ENCODE data around the gene NDFIP1. TPM values are rescaled to one million over a fixed set of nuclear protein-coding genes. Genes with fewer than 3 reads are reported as not detected.
"Not testable (repeated sequence)": the region's sequence is repeated elsewhere in the genome, so short reads cannot be mapped to it uniquely, and the experiment has no call there.

NDFIP1 gene
- 80.0 TPM for total RNA-seq

DNA sequence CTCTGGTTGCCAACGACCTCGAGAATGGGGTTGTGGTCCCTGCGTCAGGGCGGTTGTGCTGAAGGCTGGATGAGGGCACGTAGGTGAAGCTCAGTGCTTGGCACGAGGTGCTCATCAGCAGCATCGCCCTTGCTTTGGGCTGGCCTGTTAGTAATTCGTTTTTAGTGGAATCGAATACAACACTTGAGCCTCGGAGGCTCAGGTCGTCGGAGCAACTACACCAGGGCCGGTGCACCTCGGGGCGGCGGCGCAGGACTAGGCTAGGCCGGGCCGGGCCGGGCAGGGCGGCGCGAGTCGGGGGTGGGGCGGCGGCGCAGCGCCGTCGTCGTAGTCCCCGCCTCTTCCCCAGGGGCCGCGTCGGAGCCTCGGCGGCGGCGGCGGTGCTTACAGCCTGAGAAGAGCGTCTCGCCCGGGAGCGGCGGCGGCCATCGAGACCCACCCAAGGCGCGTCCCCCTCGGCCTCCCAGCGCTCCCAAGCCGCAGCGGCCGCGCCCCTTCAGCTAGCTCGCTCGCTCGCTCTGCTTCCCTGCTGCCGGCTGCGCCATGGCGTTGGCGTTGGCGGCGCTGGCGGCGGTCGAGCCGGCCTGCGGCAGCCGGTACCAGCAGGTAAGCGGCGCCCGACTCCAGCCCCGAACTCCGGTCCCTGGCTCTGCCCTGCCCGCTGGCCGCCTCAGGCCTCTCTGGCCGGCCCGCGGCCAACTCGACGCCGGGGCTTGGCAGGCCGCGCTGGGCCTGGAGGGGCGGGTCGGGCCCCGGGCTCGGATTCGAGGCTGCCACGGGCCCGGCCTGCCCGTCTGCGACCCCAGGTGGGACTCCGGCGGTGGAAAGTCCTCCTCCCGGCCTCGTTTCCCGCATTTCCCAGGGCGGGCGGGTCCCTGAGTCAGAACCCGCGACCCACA lies at the start of gene NDFIP1:
NDFIP1 (plus strand) TSS at position 348 of the 899 bp plus-strand sequence; CDS start at position 544, 196 bp downstream.
- DNase-seq (ENCODE audit: low spot score): peak; percentile 85

- no peak for DNase-seq (ENCODE audit: low spot score)
Measured at GRCh38 chr5:142059304-142059940, 49.2 kb upstream of the NDFIP1 start.

- no peak for DNase-seq (ENCODE audit: low spot score)
Measured at GRCh38 chr5:142063376-142063775, 45.2 kb upstream of the NDFIP1 start.

GRCh38 chr5:142063878-142064331 lies 44.7 kb upstream of the NDFIP1 start:
- DNase-seq (ENCODE audit: low spot score): peak; percentile 38

DNA sequence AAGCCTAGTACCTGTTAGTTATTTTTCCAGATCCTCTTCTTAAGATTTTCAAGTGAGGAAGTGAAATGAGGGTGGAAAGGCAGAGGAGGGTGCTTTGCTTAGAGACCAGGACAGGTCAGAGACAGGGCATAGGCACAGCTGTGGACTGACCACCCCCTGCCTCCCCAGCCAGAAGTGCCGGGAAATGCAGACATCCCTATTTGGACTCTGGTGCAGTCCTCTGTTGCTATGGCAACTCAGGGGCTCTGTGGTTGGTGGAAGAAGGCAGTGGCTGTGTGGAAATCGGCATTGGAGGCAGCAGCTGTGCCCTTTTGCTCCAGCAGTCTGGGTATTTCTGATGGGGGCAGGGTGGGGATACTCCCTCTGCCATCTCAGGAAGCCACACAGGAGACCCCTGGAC lies 43.3 kb upstream of the NDFIP1 start:
- no peak for DNase-seq (ENCODE audit: low spot score)

DNA sequence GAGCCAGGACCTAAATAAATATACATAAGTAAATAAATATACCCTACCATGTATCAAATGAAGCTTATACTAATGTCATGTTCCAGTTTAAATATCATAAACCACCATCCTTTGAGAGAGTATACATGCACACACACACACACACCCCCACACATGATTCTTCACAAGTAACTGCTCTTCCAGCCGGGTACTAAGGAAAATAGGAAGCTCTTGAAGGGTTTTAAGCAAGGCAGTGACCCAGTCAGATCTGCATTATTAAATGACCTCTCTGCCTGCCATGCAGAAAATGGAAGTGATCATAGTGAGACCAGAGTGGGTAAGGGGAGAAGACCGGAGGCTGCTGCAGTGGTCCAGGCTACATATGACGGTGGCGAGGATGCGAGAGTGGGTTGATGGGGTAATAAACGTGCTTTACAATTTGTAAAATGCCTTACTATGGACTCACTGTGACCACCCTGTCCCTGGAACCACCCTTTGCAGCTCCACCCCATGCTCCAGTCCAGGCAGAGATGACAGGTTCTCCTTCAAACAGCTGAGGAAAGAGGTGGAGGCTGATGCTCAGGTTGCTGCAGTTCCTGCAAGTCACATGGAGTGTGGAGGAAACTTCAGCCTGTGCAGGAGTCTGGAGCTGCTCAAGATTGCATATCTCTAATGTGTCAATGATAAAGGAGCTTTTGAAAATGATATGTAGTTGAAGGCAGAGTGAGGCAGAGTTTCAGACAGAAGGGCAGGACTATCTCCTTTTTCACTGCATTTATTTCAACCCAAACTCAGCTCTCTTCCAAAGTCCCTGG lies 38.8 kb upstream of the NDFIP1 start:
- no peak for DNase-seq (ENCODE audit: low spot score)

GRCh38 chr5:142070734-142071133 lies 37.8 kb upstream of the NDFIP1 start:
- DNase-seq (ENCODE audit: low spot score): no peak

- no peak for DNase-seq (ENCODE audit: low spot score)
Measured at GRCh38 chr5:142072488-142072887, 36.1 kb upstream of the NDFIP1 start.

DNA sequence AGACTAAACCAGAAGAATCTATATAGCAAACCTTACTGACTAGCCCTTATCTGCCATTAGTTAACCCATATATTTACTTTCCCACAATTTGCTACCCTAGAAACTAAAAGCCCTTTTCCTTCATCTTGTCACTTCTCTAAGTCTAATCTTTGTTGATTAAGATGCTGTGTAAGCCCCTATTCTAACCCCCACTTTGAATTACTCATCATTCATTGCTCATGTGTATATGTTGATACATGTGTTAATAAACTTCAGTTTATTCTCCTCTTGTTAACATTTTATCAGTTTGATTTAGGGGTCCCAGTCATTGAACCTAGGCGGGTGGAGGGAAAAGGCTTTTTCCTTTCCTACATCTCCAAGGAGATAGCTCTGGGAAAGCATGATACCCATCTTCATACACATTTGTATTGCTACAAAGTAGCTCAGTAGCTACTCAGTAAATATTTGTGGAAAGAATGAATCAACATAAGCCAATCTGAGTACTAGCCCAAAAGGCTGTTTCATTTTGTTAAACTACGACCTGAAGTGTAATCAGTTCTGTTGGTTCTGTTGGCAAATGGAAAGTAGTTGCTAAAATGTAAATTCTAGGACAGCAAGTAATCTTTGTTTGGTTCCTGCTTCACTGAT lies 35.1 kb upstream of the NDFIP1 start:
- no peak for DNase-seq (ENCODE audit: low spot score)

GRCh38 chr5:142074006-142074405 lies 34.6 kb upstream of the NDFIP1 start:
- no peak for DNase-seq (ENCODE audit: low spot score)

GRCh38 chr5:142078221-142078620 lies 30.4 kb upstream of the NDFIP1 start:
- no peak for DNase-seq (ENCODE audit: low spot score)

DNA sequence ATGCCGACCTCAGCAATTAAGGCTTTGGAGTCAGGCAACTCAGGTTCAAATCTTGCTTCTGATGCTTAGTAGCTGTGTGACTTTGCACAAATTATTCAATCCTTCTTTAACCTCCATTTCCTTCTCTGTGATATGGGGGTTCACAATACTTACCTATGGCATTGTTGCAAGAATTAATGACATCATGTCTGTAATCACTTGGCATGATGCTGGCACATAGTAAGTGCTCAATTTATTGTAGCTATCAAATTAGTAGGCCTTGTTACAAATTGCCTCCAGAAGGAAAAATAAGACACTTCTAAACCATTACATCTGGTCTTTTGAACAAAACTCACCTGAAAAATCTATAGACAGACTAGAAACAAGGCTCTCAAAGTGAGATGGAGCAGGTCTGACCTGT lies 29.9 kb upstream of the NDFIP1 start:
- DNase-seq (ENCODE audit: low spot score): no peak

DNA sequence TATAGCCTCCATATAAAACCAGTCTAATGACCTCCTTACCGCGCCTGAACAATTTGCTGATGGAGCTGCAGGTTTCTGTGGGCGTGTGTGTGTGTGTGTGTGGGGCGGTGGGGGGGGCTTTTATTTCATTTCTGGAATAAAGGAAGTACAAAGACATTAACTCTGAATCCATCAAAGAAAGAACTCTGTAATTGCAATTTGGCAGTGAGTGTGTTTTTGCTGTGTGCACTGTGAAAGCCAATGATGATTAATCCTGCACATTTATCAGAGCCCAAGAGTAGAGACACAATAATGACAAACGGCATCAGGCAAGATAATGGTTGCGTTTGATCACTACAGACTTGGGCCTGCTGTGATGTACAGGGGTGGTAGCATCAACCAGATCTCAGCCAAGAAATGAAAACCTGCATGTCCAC lies 29.3 kb upstream of the NDFIP1 start:
- no peak for DNase-seq (ENCODE audit: low spot score)

DNA sequence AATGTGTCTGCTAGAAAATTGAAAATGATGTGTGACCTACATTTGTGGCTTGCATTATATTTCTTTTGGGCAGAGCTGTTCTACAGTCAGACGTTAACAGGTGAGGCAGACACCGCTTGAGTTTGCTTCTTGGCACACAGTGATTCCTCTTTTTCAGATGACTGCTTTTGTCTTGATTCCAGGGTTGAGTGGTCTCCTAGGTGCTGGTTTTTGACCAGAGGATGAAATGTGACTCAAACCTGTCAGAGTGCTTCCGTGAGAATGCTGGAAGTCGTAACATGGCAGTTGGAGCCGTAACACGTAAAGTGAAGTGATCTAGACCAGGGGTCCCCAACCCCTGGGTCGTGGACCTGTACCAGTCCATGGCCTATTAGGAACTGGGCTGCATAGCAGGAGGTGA lies 28.3 kb upstream of the NDFIP1 start:
- no peak for DNase-seq (ENCODE audit: low spot score)

DNA sequence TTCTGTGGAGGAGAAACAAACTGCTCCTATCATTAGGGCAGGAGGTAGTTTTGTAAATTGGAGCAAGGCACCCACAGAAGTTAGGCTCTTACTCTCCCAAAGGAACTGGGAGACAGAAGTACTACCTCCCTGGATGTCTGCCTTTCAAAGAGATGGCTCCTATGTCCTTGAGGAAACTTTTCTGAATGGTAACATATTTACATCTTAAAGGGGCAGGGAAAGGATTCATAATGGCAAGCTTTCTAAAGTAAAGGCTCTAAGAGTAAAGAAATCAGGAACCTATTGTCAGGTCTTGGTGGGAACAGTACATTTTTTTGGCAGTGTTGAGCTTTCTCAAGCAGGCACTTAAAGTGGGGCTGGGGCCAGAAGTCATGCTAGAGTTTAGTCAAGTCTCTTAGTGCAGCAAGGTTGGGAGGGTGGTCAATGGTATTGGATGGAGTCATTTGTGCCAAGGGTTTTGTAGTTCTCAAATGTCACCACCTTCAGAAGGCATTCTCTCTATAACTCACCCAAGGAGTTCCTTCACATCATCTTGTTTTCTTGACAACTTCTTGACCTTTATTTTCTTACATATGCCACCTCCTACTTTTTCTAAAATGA lies 26.3 kb upstream of the NDFIP1 start:
- DNase-seq (ENCODE audit: low spot score): no peak

DNA sequence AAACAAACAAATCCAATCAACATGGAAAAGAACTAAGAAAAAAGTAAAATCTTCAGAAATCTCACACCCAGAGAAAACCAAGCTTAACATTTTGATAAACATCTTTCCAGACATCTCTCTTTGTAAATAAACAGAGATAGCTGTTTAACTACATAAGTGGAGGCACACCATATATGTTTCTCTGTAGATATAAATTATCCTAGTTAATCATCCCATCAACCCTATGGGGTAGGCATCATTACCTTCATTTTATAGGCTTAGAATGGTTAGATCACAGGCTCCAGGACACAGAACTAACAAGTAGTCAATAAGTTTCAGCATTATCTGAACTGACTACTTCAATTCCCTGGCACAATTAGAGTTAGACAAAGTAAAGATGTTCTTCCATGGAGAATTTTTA lies 22.4 kb upstream of the NDFIP1 start:
- DNase-seq (ENCODE audit: low spot score): no peak

- no peak for DNase-seq (ENCODE audit: low spot score)
Measured at GRCh38 chr5:142086679-142087078, 21.9 kb upstream of the NDFIP1 start.

DNA sequence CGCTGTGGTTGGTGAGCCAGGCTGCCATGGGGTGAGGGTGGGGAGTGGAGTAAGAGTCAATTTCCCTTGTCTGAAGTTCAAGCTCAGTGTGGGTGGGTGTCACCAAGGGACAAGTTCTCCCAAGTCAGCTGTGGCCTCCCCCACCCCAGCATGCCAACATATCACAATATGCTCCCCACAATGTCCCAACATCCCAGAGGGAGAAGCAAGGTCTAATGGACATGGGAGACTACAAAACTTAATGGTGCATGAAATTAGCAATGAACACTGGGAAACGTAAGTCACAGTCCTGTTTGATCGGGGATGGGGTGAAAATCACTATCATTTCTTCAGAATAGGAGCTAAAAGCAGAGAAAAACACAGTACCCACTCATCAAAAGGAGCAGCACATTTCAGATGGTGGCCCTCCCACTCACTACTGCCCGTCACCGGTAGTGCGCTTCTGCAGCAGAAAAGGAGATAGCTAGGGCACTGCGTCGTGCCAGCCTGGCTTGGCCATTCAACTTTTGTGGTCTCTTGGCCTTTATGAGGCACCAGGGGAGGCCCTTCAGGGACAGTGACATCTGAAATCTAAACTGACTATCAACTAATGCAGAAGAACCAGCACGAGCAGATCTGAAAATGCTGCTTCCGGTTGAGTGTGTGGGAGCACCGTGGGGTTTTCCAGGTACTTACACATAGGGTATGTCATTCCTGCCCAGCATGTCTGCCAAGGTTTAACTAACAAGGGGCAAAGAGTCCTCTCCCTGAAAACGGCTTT lies 20.5 kb upstream of the NDFIP1 start:
- no peak for DNase-seq (ENCODE audit: low spot score)

- not testable (repeated sequence) for DNase-seq (ENCODE audit: low spot score)
Measured at GRCh38 chr5:142088855-142089479, 19.6 kb upstream of the NDFIP1 start.

DNA sequence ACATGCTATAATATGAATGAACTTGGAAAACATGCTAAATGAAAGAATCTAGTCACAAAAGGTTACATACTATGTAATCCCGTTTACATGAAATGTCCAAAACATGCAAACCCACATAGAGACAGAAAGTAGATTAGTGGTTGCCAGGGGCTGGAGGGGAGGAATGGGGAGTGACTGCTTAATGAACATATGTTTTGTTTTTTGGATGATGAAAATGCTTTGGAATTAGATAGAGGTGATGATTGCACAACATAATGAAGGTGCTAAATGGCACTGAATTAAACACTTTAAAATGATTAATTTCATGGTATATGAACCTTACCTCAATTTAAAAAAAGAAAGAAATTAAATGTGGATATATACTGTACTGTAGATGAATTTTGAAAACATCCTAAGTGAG lies 17.6 kb upstream of the NDFIP1 start:
- no peak for DNase-seq (ENCODE audit: low spot score)
